ENCODE measurements around the gene CPB2. TPM values are rescaled to one million over a fixed set of nuclear protein-coding genes. Genes with fewer than 3 reads are reported as not detected.
A peak's percentile ranks its signal among the peaks of the same experiment; 100 is the strongest.

The CPB2 gene
- polyA plus RNA-seq, 1 donor = 0.11 TPM

GRCh38 chr13:46127358-46128023 lies 22.7 kb upstream of the CPB2 start:
- DNase-seq (ENCODE audit: low read depth) = no peak

- DNase-seq (ENCODE audit: low read depth) = peak; percentile 14
These were observed 21.9 kb upstream of the CPB2 start for GRCh38 chr13:46126552-46127357.

- no peak for DNase-seq (ENCODE audit: low read depth)
These were observed 21.2 kb upstream of the CPB2 start for GRCh38 chr13:46126056-46126455.

- no peak for DNase-seq (ENCODE audit: low read depth)
These were observed 20.4 kb upstream of the CPB2 start for GRCh38 chr13:46124967-46125933.

- DNase-seq (ENCODE audit: low read depth) = no peak
These were observed 19.7 kb upstream of the CPB2 start for GRCh38 chr13:46124531-46124966.

GRCh38 chr13:46122304-46122703 lies 17.5 kb upstream of the CPB2 start:
- DNase-seq (ENCODE audit: low read depth) = no peak

GRCh38 chr13:46121597-46122163 lies 16.8 kb upstream of the CPB2 start:
- no peak for DNase-seq (ENCODE audit: low read depth)

GRCh38 chr13:46121033-46121432 lies 16.2 kb upstream of the CPB2 start:
- DNase-seq (ENCODE audit: low read depth) = no peak

- DNase-seq (ENCODE audit: low read depth) = no peak
These were observed 15.2 kb upstream of the CPB2 start for GRCh38 chr13:46119883-46120614.

GRCh38 chr13:46116653-46117502 lies 12.0 kb upstream of the CPB2 start:
- DNase-seq (ENCODE audit: low read depth) = no peak

GRCh38 chr13:46114613-46115012 lies 9.8 kb upstream of the CPB2 start:
- DNase-seq (ENCODE audit: low read depth) = no peak

- no peak for DNase-seq (ENCODE audit: low read depth)
These were observed 8.8 kb upstream of the CPB2 start for GRCh38 chr13:46113596-46113995.

GRCh38 chr13:46111151-46111550 lies 6.3 kb upstream of the CPB2 start:
- no peak for DNase-seq (ENCODE audit: low read depth)

- DNase-seq (ENCODE audit: low read depth) = no peak
These were observed 4.6 kb upstream of the CPB2 start for GRCh38 chr13:46109451-46109850.

- no peak for DNase-seq (ENCODE audit: low read depth)
These were observed 2.1 kb upstream of the CPB2 start for GRCh38 chr13:46106839-46107371.

GRCh38 chr13:46103037-46103436 lies 1.8 kb downstream of the CPB2 start:
- DNase-seq (ENCODE audit: low read depth) = no peak

GRCh38 chr13:46102255-46102605 lies 2.6 kb downstream of the CPB2 start:
- DNase-seq (ENCODE audit: low read depth) = no peak

GRCh38 chr13:46101484-46102254 lies 3.2 kb downstream of the CPB2 start:
- DNase-seq (ENCODE audit: low read depth) = no peak

- no peak for DNase-seq (ENCODE audit: low read depth)
These were observed 3.8 kb downstream of the CPB2 start for GRCh38 chr13:46101002-46101401.
